Vagina (tissue), 2 donors: ENCODE measurements around the gene ENPP6.

ENCODE experiments used
- POLR2A ChIP-seq, 2 donors: fragments of 450-650 bp; IDR thresholded peaks; one replicate each; pipeline ENCODE4 v1.6.1; 2017; ENCODE audit warnings: antibody characterized with exemption in 2 of 2, mild to moderate bottlenecking in 2 of 2, moderate library complexity in 2 of 2
- TF ChIP-seq, protein P1 (sequence below), 3 experiments: fragments of 450-650 bp in 2 of 3; fragments of 200-600 bp in 1 of 3; sonication (generic) in 1 of 3; IDR thresholded peaks; one replicate each; pipeline ENCODE4 v1.5.1; 2017 to 2019; ENCODE audit warnings: antibody characterized with exemption in 3 of 3, mild to moderate bottlenecking in 2 of 3, moderate library complexity in 2 of 3

- TF ChIP-seq, protein P1, sequence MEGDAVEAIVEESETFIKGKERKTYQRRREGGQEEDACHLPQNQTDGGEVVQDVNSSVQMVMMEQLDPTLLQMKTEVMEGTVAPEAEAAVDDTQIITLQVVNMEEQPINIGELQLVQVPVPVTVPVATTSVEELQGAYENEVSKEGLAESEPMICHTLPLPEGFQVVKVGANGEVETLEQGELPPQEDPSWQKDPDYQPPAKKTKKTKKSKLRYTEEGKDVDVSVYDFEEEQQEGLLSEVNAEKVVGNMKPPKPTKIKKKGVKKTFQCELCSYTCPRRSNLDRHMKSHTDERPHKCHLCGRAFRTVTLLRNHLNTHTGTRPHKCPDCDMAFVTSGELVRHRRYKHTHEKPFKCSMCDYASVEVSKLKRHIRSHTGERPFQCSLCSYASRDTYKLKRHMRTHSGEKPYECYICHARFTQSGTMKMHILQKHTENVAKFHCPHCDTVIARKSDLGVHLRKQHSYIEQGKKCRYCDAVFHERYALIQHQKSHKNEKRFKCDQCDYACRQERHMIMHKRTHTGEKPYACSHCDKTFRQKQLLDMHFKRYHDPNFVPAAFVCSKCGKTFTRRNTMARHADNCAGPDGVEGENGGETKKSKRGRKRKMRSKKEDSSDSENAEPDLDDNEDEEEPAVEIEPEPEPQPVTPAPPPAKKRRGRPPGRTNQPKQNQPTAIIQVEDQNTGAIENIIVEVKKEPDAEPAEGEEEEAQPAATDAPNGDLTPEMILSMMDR (IDR thresholded peaks at IDR 0.05): no peak
- TF ChIP-seq POLR2A (IDR thresholded peaks at IDR 0.05): no peak
These were observed 67.4 kb downstream of the ENPP6 start for GRCh38 chr4:184150102-184150839.
